Progenitor cell of endocrine pancreas (in vitro differentiated cells): ENCODE data around the gene EYS. TPM values are rescaled to one million over a fixed set of nuclear protein-coding genes. Genes with fewer than 3 reads are reported as not detected.
"Not testable (repeated sequence)": the region's sequence is repeated elsewhere in the genome, so short reads cannot be mapped to it uniquely, and the experiment has no call there.

Source experiments
- DNase-seq: peaks from one replicate; pipeline ENCODE4 v3.0.0; 2021; ENCODE audit warnings: low spot score; ENCODE audit not compliant: unreplicated experiment
- H3K27ac Mint-ChIP-seq: 2 replicates; pipeline ENCODE4 v1.8.0; 2021; ENCODE audit warnings: mild to moderate bottlenecking, moderate library complexity, mixed read lengths
- H3K27me3 Mint-ChIP-seq: 2 replicates; pipeline ENCODE4 v1.8.0; 2021; ENCODE audit warnings: mixed read lengths
- H3K36me3 Mint-ChIP-seq: 2 replicates; pipeline ENCODE4 v1.8.0; 2022; ENCODE audit warnings: mixed read lengths; ENCODE audit not compliant: insufficient read depth
- H3K4me1 Mint-ChIP-seq: 2 replicates; pipeline ENCODE4 v1.8.0; 2021; ENCODE audit warnings: low read depth, mixed read lengths
- H3K4me3 Mint-ChIP-seq: 2 replicates; pipeline ENCODE4 v1.8.0; 2021; ENCODE audit warnings: low read depth, mild to moderate bottlenecking, moderate library complexity, mixed read lengths
- H3K9me3 Mint-ChIP-seq: 2 replicates; pipeline ENCODE4 v1.8.0; 2021; ENCODE audit warnings: low read depth, mixed read lengths
- CTCF ChIP-seq: fragments of 200-600 bp; sonication (generic); IDR thresholded peaks from one replicate; pipeline ENCODE4 v1.5.0; 2021; ENCODE audit warnings: antibody characterized with exemption, mild to moderate bottlenecking; ENCODE audit not compliant: unreplicated experiment
- total RNA-seq: library from RNA; stranded (reverse); gene quantifications from 2 replicates; pipeline ENCODE4 v1.2.1, GENCODE V29; 2021

EYS gene
- total RNA-seq, 1 donor from 2014 or later = 0.46 TPM

GRCh38 chr6:64034291-64034690 lies 1672.7 kb downstream of the EYS start:
- TF ChIP-seq CTCF = no peak
- no peaks in the 10 kb centered on the region for H3K36me3 Mint-ChIP-seq
- H3K4me3 Mint-ChIP-seq = no peak overlapping the region
- no peak overlapping the region for H3K27ac Mint-ChIP-seq
- DNase-seq = no peak
- no peaks in the 10 kb centered on the region for H3K4me1 Mint-ChIP-seq
- H3K9me3 Mint-ChIP-seq = peaks cover 9% of the 10 kb centered on the region
- H3K27me3 Mint-ChIP-seq = no peaks in the 10 kb centered on the region

DNA sequence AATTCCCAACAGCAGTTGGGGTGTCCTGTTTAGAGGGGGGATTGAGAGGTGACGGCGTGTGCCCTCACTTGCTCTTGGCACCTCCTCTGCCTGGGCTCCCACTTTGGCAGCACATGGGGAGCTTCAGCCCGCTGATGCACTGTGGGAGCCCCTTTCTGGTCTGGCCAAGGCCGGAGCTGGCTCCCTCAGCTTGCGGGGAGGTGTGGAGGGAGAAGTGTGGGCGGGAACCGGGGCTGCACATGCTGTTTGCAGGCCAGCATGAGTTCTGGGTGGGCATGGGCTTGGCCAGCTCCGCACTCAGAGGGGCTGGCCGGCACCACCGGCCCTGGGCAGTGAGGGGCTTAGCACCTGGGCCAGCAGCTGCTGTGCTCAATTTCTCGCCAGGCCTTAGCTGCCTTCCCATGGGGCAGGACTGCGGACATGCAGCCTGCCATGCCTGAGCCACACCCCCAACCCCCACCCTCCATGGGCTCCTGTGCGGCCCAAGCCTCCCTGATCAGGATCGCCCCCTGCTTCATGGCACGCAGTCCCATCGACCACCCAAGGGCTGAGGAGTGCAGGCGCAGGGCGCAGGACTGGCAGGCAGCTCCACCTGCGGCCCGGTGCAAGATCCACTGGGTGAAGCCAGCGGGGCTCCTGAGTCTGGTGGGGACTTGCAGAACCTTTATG lies 1675.9 kb downstream of the EYS start:
- H3K4me1 Mint-ChIP-seq, H3K27ac Mint-ChIP-seq, H3K36me3 Mint-ChIP-seq, H3K9me3 Mint-ChIP-seq, DNase-seq, H3K4me3 Mint-ChIP-seq, H3K27me3 Mint-ChIP-seq: not testable (repeated sequence)

DNA sequence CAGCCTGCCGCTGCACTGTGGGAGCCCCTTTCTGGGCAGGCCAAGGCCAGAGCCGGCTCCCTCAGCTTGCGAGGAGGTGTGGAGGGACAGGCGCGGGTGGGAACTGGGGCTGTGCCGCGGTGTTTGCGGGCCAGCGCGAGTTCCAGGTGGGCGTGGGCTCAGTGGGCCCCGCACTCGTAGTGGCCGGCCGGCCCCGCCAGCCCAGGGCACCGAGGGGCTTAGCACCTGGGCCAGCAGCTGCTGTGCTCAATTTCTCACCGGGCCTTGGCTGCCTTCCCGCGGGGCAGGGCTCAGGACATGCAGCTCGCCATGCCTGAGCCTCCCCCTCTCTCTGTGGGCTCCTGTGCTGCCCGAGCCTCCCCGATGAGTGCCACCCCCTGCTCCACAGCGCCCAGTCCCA lies 1683.3 kb downstream of the EYS start:
- no peak for TF ChIP-seq CTCF
- Mint-ChIP-seq H3K4me1 (no peaks in the 10 kb centered on the region), H3K27ac (no peak overlapping the region), H3K36me3 (no peaks in the 10 kb centered on the region), H3K4me3 (no peak overlapping the region), H3K27me3 (no peaks in the 10 kb centered on the region), H3K9me3 (peaks cover 7% of the 10 kb centered on the region)
- DNase-seq = no peak

- TF ChIP-seq CTCF = no peak
- Mint-ChIP-seq H3K4me3 (no peak overlapping the region), H3K36me3 (no peaks in the 10 kb centered on the region)
Observed at GRCh38 chr6:64014595-64014994, 1692.4 kb downstream of the EYS start.

DNA sequence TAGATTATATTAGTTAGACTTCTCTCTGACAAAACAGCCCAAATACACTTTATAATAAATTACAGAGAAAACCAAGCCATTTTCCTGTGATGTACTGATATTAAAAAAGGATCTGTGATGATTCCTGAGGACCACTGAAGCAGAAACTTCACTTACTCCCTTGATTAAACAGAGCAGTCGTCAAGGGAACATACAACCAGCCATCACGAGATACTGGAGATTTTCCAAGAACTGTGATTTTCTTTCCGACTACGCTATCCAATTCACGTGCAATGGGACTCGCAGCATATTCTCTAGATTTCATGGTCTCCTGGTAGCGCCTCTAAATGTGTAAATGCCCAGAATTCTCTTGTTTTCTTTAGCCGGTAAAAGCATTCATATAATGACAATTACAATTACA lies 1694.0 kb downstream of the EYS start:
- Mint-ChIP-seq H3K27ac (no peak overlapping the region), H3K4me3 (no peak overlapping the region), H3K9me3 (no peaks in the 10 kb centered on the region), H3K4me1 (peaks cover 7% of the 10 kb centered on the region), H3K36me3 (no peaks in the 10 kb centered on the region), H3K27me3 (no peaks in the 10 kb centered on the region)
- no peak for TF ChIP-seq CTCF
- no peak for DNase-seq

More at GRCh38 chr6:64014595-64014994, 1692.4 kb downstream of the EYS start:
- H3K27ac Mint-ChIP-seq = no peak overlapping the region
- no peaks in the 10 kb centered on the region for H3K27me3 Mint-ChIP-seq
- no peak for DNase-seq
- H3K9me3 Mint-ChIP-seq = no peaks in the 10 kb centered on the region
- peaks cover 7% of the 10 kb centered on the region for H3K4me1 Mint-ChIP-seq

DNA sequence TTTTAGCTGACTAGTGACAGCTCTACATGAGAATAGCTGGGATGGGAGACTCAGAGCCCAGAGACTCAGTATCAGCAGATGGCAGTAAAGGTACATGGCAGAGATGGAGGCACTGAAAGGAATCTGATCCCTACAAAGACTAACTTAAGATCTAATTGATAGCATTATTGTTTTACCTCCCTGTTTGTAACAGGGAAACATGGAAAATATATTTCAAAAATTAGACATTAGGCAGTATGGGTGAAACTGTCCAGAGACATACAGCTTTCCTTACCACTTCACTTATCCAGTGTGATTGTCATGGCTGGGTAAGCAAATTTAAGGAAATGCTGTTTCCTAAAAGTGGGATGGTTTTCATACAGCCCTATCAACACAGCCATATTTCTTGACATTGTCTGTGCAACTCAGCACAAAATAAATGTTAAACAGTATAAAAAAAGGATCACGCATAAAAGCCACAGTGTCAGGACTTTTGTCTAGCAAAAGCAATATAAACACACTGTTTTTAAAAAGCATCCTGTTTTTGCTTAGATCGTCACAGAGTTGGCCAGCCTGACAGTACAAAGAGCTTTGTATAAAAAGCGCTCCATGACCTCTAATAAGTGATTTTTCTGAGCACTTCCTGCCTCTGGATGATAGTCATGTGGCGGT lies 1694.5 kb downstream of the EYS start:
- TF ChIP-seq CTCF = peak; percentile 68
- H3K27me3 Mint-ChIP-seq = no peaks in the 10 kb centered on the region
- no peak overlapping the region for H3K27ac Mint-ChIP-seq
- no peak for DNase-seq
- peaks cover 4% of the 10 kb centered on the region for H3K9me3 Mint-ChIP-seq
- peaks cover 7% of the 10 kb centered on the region for H3K4me1 Mint-ChIP-seq
- H3K36me3 Mint-ChIP-seq = no peaks in the 10 kb centered on the region
- H3K4me3 Mint-ChIP-seq = no peak overlapping the region
